Spleen (tissue), 11 donors: ENCODE measurements around the gene P2RX2. TPM values are rescaled to one million over a fixed set of nuclear protein-coding genes. Genes with fewer than 3 reads are reported as not detected.
A peak's percentile ranks its signal among the peaks of the same experiment; 100 is the strongest.

Experiments used
- DNase-seq: peaks from one replicate; pipeline ENCODE4 v3.0.0-alpha.2; 2020
- H3K27ac ChIP-seq, 8 donors: fragments of 200-600 bp; sonication (generic) in 7 of 8; 1 replicate in 4 of 8; 2 replicates in 4 of 8; pipeline versions ENCODE4 v1.5.0 to v1.8.0; 2016 to 2021; ENCODE audit warnings: inconsistent platforms in 4 of 8, mild to moderate bottlenecking in 4 of 8, moderate library complexity in 1 of 8
- H3K27me3 ChIP-seq, 7 donors: fragments of 200-600 bp; sonication (generic) in 6 of 7; replicated peaks in 1 of 7; 1 replicate in 4 of 7; 2 replicates in 3 of 7; pipeline versions ENCODE4 v1.5.0 to v1.8.0; 2016 to 2021; ENCODE audit warnings: inconsistent platforms in 3 of 7, mild to moderate bottlenecking in 1 of 7
- H3K36me3 ChIP-seq, 6 donors: fragments of 200-600 bp; sonication (generic) in 5 of 6; 1 replicate in 4 of 6; 2 replicates in 2 of 6; pipeline versions ENCODE4 v1.5.0 to v1.8.0; 2016 to 2021; ENCODE audit warnings: inconsistent platforms in 2 of 6
- H3K4me1 ChIP-seq, 6 donors: fragments of 200-600 bp; sonication (generic) in 5 of 6; 1 replicate in 3 of 6; 2 replicates in 3 of 6; pipeline versions ENCODE4 v1.5.0 to v1.8.0; 2016 to 2021; ENCODE audit warnings: inconsistent platforms in 3 of 6
- H3K4me3 ChIP-seq, 8 donors: fragments of 200-600 bp; sonication (generic) in 7 of 8; 1 replicate in 4 of 8; 2 replicates in 4 of 8; pipeline versions ENCODE4 v1.5.0 to v1.8.0; 2016 to 2021; ENCODE audit warnings: inconsistent platforms in 4 of 8, mild to moderate bottlenecking in 4 of 8, moderate library complexity in 2 of 8
- H3K9me3 ChIP-seq, 8 donors: fragments of 200-600 bp; sonication (generic) in 7 of 8; 1 replicate in 4 of 8; 2 replicates in 4 of 8; pipeline versions ENCODE4 v1.5.0 to v1.8.0; 2016 to 2021; ENCODE audit warnings: inconsistent platforms in 4 of 8
- CTCF ChIP-seq, 11 experiments: fragments of 200-600 bp in 7 of 11; fragments of 450-650 bp in 4 of 11; sonication (generic) in 4 of 11; IDR thresholded peaks in 8 of 11; conservative IDR thresholded peaks in 3 of 11; 1 replicate in 7 of 11; 2 replicates in 4 of 11; pipeline versions ENCODE4 v1.4.0 to v1.8.0; 2016 to 2021; ENCODE audit warnings: antibody characterized with exemption in 11 of 11, inconsistent platforms in 4 of 11, mild to moderate bottlenecking in 1 of 11
- POLR2A ChIP-seq, 3 donors: fragments of 450-650 bp; IDR thresholded peaks; one replicate each; pipeline ENCODE4 v1.5.1; 2017; ENCODE audit warnings: antibody characterized with exemption in 3 of 3, mild to moderate bottlenecking in 1 of 3
- POLR2AphosphoS5 ChIP-seq, 3 donors: sonication (generic); formaldehyde crosslinking; IDR thresholded peaks; one replicate each; pipeline ENCODE4 v1.5.1; 2017; ENCODE audit warnings: antibody characterized with exemption in 3 of 3
- WGBS, 5 donors: extraction: QIAGEN DNeasy Blood & Tissue Kit in 3 of 5; methylation state at CpG; one replicate each; pipeline versions ENCODE4 v1.1.5 to v1.1.7; 2013 to 2018; 5-methylcytosine and 5-hydroxymethylcytosine counted together
- intact Hi-C: fragments of 100-400 bp; cut with DNase I; formaldehyde crosslinking; loops from one replicate; pipeline ENCODE4 v1.15.0; 2023; ENCODE audit warnings: low total_unique reads
- polyA plus RNA-seq, 3 donors: library from polyadenylated mRNA; stranded (reverse); fragments of 200-250 nt; gene quantifications; one replicate each; pipeline ENCODE4 v1.2.1, GENCODE V29; 2013
- total RNA-seq, 7 donors: library from RNA; depleted of rRNA in 3 of 7; stranded (reverse); fragments of >200 nt in 3 of 7; fragmentation: NEBNext Ultra II Directional in 4 of 7; extraction: Animal tissue kit (Norgen Biotek cat#: 25700) in 4 of 7; gene quantifications; one replicate each; pipeline versions ENCODE4 v1.1.0 to v1.2.1, GENCODE V29; 2016 to 2021
- donor health status: healthy with polysubstance abuse.
- donor health status: DM: no; HTN: no; CAD: no; lungs with moderate emphysema.
- donor health status: DM: no; HTN: no; CAD: no.
- donor health status: Bipolar disorder and iron deficiency.
- donor health status: healthy.
- donor health status: DM: no; HTN: no; CAD: no.
- donor health status: DM: yes; HTN: yes; CAD: no.

P2RX2 gene
- total and polyA plus RNA-seq, 10 donors: 0.77 to 4.5 (median 2.5) TPM

- peak; percentile 67 for DNase-seq
- H3K9me3 ChIP-seq: no peaks in the 10 kb centered on the region
- no peak overlapping the region for H3K27ac ChIP-seq
- WGBS, 5 donors: 94 to 97% (median 96%) methylated on average over 22 to 27 of the region's 27 CpGs
- intact Hi-C loops: no loop called here
- H3K36me3 ChIP-seq: peaks cover 0 to 96% (median 48%) of the 10 kb centered on the region in 6 donors
- H3K4me3 ChIP-seq: no peak overlapping the region
- H3K4me1 ChIP-seq: peaks cover 0 to 3% (median 0%) of the 10 kb centered on the region in 6 donors
- no peaks in the 10 kb centered on the region for H3K27me3 ChIP-seq
- TF ChIP-seq CTCF (IDR thresholded peaks at IDR 0.05 in 8 of 11, conservative IDR thresholded peaks at IDR 0.05 in 3 of 11): no peak
- TF ChIP-seq POLR2AphosphoS5 (IDR thresholded peaks at IDR 0.05): peak in 1 of 3 donors; percentile 8
Measured at GRCh38 chr12:132649226-132649945, 30.8 kb downstream of the P2RX2 start.

GRCh38 chr12:132651444-132652100 is 33.0 kb downstream of the P2RX2 start:
- H3K9me3 ChIP-seq: no peaks in the 10 kb centered on the region
- 80 to 88% (median 84%) methylated on average over 9 of the region's 9 CpGs for WGBS, 5 donors
- H3K27ac ChIP-seq: peak overlapping the region in 1 of 8 donors; percentile 29
- H3K27me3 ChIP-seq: no peaks in the 10 kb centered on the region
- no peak overlapping the region for H3K4me3 ChIP-seq
- TF ChIP-seq POLR2AphosphoS5 (IDR thresholded peaks at IDR 0.05) (no peak), POLR2A (IDR thresholded peaks at IDR 0.05) (no peak), CTCF (IDR thresholded peaks at IDR 0.05 in 8 of 11, conservative IDR thresholded peaks at IDR 0.05 in 3 of 11) (no peak)
- peaks cover 0 to 100% (median 61%) of the 10 kb centered on the region in 6 donors for H3K36me3 ChIP-seq
- peak; percentile 29 for DNase-seq
- intact Hi-C loops: no loop called here
- H3K4me1 ChIP-seq: peaks cover 0 to 5% (median 0%) of the 10 kb centered on the region in 6 donors

- WGBS, 5 donors: 86 to 92% (median 88%) methylated on average over 7 of the region's 7 CpGs
- intact Hi-C loops: no loop called here
- peaks cover 0 to 100% (median 67%) of the 10 kb centered on the region in 6 donors for H3K36me3 ChIP-seq
Measured at GRCh38 chr12:132653567-132654290, 35.2 kb downstream of the P2RX2 start.

More at GRCh38 chr12:132653567-132654290, 35.2 kb downstream of the P2RX2 start:
- peaks cover 0 to 12% (median 0%) of the 10 kb centered on the region in 6 donors for H3K4me1 ChIP-seq
- DNase-seq: no peak
- no peak overlapping the region for H3K4me3 ChIP-seq
- H3K27me3 ChIP-seq: no peaks in the 10 kb centered on the region
- H3K27ac ChIP-seq: peak overlapping the region in 5 of 8 donors; percentile 15 to 56 (median 39)
- TF ChIP-seq POLR2AphosphoS5 (IDR thresholded peaks at IDR 0.05) (no peak), POLR2A (IDR thresholded peaks at IDR 0.05) (no peak), CTCF (IDR thresholded peaks at IDR 0.05 in 8 of 11, conservative IDR thresholded peaks at IDR 0.05 in 3 of 11) (no peak)
- H3K9me3 ChIP-seq: no peaks in the 10 kb centered on the region
